ENCODE data around the gene ZMYM4. TPM values are rescaled to one million over a fixed set of nuclear protein-coding genes. Genes with fewer than 3 reads are reported as not detected.

ZMYM4 gene
- total and polyA plus RNA-seq, 10 of the 15 experiments (the other 5 are each of a cell fraction or from before 2014, with no cell fraction given): 8.0 to 37.0 (median 28.1) TPM

GRCh38 chr1:35229587-35230360, 38.7 kb upstream of the ZMYM4 start (continued):
- no peak for TF ChIP-seq USF2 (IDR thresholded peaks at IDR 0.05; ENCODE audit: borderline replicate concordance, low read depth, low read length)
- no peak for TF ChIP-seq BACH1 (IDR thresholded peaks at IDR 0.05; ENCODE audit: borderline replicate concordance)
- TF ChIP-seq HDAC6 (IDR thresholded peaks at IDR 0.05; ENCODE audit: unreplicated experiment): no peak
- no peak for TF ChIP-seq POLR2AphosphoS2 (IDR thresholded peaks at IDR 0.05; ENCODE audit: low read depth, low read length)

- Histone ChIP-seq H3K9ac (ENCODE audit: control insufficient read depth, insufficient read depth, low read length) (no peak overlapping the region), H4K20me1 (ENCODE audit: control insufficient read depth, insufficient read depth) (no peaks in the 10 kb centered on the region), H3K4me2 (ENCODE audit: control insufficient read depth, insufficient read depth) (no peak overlapping the region), H3K36me3 (ENCODE audit: control insufficient read depth in 2 of 2, insufficient read depth in 2 of 2, low read length in 1 of 2) (no peaks in the 10 kb centered on the region), H3K27me3 (replicated peaks in 1 of 2; ENCODE audit: control insufficient read depth in 2 of 2, insufficient read depth in 2 of 2, low read length in 1 of 2) (no peaks in the 10 kb centered on the region), H3K4me1 (ENCODE audit: control insufficient read depth, insufficient read depth, low read length) (peaks cover 5% of the 10 kb centered on the region; the same call in 1 of the 2 replicates), H3K79me2 (ENCODE audit: control insufficient read depth, insufficient read depth, low read length) (no peaks in the 10 kb centered on the region), H2AFZ (ENCODE audit: control insufficient read depth, low read depth, low read length) (no peak overlapping the region), H3K9me3 (replicated peaks; ENCODE audit: control insufficient read depth, insufficient read depth, low read length) (no peaks in the 10 kb centered on the region), H3K27ac (ENCODE audit: control insufficient read depth, insufficient read depth) (no peak overlapping the region), H3K4me3 (no peak overlapping the region)
- BruUV-seq (replicated peaks): no TSS peak
- WGBS (ENCODE audit: insufficient coverage, insufficient replicate concordance, low lambda C conversion rate, missing lambda C conversion rate): 50% methylated on average over 1 of the region's 1 CpG
- ATAC-seq (no peak), DNase-seq (ENCODE audit: low read depth, low spot score) (no peak), FAIRE-seq (no peak)
- in situ Hi-C loops (cut with MboI): no loop called here
- CTCF ChIA-PET: no interaction called here
- SMC1A ChIA-PET (ENCODE audit: uncharacterized antibody, unreplicated experiment): no interaction called here
- RAD21 ChIA-PET (ENCODE audit: unreplicated experiment): no interaction called here
- POLR2A ChIA-PET: interaction anchor here (1.6 kb wide), 1 partner anchor 12 kb away, joined by 4 read pairs; no protein-coding TSS in a partner anchor
- intact Hi-C loops (cut with micrococcal nuclease; ENCODE audit: unreplicated experiment): loop anchor here (5.0 kb wide), 1 partner anchor 36 kb away; the partner anchor contains the start of gene ZMYM4
- TF ChIP-seq PML (IDR thresholded peaks at IDR 0.05; ENCODE audit: low read length): no peak
- no peak for TF ChIP-seq BCLAF1 (IDR thresholded peaks at IDR 0.05)
- no peak for TF ChIP-seq POLR2AphosphoS5 (IDR thresholded peaks at IDR 0.05; ENCODE audit: low read length)
- TF ChIP-seq ZNF687 (IDR thresholded peaks at IDR 0.05): no peak
- TF ChIP-seq EGR1 (IDR thresholded peaks at IDR 0.05; ENCODE audit: borderline replicate concordance in 1 of 2, low read depth in 2 of 2, low read length in 2 of 2): no peak
- TF ChIP-seq CBFB (IDR thresholded peaks at IDR 0.05; ENCODE audit: low read depth): no peak
- no peak for TF ChIP-seq BCL11A (IDR thresholded peaks at IDR 0.05; ENCODE audit: low read depth, low read length)
- no peak for TF ChIP-seq ZNF207 (IDR thresholded peaks at IDR 0.05; ENCODE audit: borderline replicate concordance)
- no peak for TF ChIP-seq GABPA (IDR thresholded peaks at IDR 0.05; ENCODE audit: low read depth)
- TF ChIP-seq SPI1 (IDR thresholded peaks at IDR 0.05; ENCODE audit: borderline replicate concordance, insufficient read depth, low read depth, low read length): no peak
- no peak for TF ChIP-seq SMARCA5 (IDR thresholded peaks at IDR 0.05)
Measured at GRCh38 chr1:35231287-35231686, 37.2 kb upstream of the ZMYM4 start.

Measured in GM12878 (cell line).